ENCODE measurements around the gene ZNF507.
"Not testable (repeated sequence)": the region's sequence is repeated elsewhere in the genome, so short reads cannot be mapped to it uniquely, and the experiment has no call there.

ZNF507 gene

DNA sequence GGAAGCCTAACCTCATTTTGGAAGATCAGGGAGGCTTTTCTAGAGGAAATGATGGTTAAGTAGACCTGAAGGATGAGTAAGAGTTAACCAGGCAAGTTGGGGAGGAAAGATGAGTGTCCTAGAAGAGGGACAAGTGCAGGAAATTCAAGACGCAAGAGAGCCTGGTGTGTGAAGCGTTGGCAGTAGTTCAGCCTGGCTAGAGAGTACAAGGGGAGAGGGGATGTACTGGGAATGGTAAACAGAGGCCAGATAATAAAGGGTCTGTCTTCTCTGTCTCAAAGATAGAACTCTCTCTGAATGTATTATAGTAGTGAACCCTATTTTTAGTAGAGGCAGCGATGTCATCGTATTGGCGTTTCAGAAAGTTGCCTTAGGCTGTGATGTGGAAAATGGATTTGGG is 69.8 kb downstream of the ZNF507 start:
- no peak for DNase-seq (ENCODE audit: low spot score)

DNA sequence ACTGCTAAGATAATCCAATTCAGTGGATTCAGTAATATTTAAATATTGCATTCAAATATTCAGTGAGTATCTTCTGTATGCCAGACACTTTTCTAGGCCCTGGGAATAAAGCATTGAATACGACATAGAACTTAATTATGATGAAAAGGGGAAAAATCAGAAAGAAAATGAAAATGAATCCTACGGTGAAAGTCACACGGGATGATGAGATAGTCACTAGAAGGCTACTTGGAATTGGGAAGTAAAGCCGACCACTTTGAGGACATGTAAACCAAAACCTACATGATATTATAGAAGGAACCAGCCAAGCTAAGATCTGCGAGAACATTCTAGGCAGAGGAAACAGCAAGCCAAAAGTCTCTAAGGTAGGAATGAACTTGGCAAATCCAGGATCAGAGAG is 70.3 kb downstream of the ZNF507 start:
- DNase-seq (ENCODE audit: low spot score): no peak

DNA sequence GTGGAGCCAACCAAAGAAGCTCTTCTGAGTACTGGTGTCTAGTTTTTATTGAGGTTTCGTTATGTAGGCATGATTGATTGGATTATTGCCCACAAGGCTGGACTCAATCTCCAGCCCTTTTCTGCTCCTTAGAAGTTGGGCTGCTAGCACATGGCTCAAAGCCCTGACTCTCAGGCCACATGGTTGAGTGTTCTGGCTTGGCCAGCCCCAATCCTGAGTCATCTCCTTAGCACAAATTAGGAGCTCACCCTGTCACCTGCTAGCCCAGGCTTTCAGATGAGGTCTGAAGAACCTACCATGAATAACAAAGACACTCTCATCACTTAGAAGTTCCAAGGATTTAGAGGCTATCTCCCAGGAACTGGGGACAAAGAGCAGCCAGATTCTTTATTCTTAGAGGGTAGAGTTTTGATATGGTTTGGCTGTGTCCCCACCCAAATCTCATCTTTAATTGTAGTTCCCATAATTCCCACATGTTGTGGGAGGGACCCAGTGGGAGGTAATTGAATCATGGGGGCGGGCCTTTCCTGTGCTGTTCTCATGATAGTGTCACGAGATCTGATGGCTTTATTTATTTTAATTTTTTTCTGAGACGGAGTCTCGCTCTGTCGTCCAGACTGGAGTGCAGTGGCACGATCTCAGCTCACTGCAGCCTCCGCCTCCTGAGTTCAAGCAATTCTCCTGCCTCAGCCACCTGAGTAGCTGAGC is 71.5 kb downstream of the ZNF507 start:
- DNase-seq (ENCODE audit: low spot score): no peak

DNA sequence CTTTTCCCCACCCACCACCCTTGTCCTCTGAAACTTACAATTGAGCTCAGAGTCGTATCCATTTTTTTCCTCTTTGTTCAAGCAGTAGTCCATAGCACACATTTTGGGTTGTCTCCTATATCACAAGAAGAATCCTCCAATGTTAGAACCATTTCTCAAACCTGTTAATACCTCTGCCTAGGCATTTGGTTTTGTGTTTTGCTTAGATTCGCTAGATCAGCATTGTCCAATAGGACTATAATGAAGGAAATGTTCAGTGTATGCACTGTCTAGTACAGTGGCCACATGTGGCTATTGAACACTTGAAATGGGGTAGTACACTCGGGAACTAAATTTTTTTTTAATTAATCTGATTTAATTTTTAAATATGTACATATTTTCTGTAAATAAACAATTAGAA is 72.7 kb downstream of the ZNF507 start:
- no peak for DNase-seq (ENCODE audit: low spot score)

DNA sequence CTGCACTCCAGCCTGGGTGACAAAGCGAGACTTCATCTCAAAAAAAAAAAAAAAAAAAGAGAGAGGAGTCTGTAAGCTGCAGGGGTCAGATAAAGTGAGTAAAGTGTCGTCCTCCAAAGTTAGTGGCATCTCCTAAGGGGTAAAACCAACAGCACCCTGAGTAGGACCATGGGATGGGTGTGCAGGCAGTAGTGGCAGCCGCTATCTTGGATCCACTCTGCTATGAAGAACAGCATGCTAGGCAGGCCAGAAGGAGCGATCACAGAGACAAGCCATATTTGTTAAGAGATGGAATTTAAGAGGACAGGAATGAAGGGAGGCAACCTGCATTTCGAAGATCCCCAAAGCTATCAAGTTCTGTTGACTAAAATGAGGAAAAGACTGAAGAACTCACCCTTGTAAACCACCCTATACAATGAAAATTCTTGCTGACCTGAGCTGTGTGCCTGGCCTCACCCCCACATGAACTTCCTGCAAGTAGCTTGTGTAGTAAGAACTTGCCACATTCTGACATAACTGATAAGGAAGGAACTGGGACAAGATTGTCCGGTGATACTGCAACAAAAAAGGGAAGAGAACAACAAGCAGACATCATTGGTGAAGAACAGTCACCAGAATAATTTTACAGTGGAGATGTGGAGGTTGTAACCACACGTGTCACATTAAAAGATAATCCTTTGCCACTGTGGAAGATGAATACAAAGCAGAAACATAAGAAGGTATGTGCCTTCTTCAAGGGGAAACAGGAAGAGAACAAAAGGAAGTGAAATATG is 76.4 kb downstream of the ZNF507 start:
- DNase-seq (ENCODE audit: low spot score): no peak

DNA sequence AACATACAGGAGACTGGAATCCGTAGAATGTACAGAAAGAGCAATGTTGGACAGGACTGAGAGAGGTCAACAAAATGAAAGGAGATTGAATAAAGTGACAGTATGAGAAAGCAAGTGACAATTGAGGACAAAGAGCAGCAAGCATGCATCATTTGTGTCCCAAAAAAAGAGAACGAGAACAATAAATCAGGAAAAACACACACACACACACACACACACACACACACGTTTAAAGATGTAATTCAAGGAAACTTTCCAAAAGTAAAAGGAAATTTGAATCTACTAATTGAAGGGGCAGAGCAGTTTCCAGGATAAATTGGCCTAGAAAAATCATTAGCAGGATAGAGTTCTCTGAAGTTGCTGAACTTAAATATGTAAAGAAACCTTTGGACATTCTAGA is 77.0 kb downstream of the ZNF507 start:
- DNase-seq (ENCODE audit: low spot score): no peak

DNA sequence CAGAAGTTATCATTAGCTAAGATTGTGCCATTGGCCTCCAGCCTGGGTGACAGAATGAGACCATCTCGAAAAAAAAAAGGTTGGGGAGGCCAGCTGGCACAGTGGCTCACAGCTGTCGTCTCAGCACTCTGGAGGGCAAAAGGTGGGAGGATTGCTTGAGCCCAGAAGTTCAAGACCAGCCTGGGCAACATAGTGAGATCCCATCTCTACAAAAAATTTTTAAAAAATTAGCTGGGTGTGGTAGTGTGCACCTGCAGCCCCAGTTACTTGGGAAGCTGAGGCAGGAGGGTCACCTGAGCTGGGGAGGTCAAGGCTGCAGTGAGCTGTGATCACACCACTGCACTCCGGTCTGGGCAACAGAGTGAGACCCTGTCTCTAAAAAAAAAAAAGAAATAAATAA is 78.5 kb downstream of the ZNF507 start:
- not testable (repeated sequence) for DNase-seq (ENCODE audit: low spot score)

DNA sequence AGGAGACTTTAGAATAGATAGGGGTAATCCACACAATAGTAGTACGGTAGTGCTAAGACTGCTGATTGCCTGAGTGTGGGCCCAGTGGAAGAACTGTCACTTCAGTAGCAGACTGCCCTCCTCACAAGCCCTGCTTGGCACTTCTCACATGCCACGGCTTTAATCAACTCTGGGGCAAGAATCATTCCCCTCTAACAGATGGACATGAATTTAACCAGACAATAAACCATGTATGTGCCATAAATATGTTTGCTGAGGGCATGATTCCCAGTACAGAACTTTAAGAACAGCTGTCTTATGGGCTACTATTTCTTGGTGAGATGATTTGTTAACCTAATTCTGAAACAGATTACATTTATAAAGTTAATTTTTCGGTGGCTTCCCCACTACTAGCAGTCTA is 82.1 kb downstream of the ZNF507 start:
- no peak for DNase-seq (ENCODE audit: low spot score)

DNA sequence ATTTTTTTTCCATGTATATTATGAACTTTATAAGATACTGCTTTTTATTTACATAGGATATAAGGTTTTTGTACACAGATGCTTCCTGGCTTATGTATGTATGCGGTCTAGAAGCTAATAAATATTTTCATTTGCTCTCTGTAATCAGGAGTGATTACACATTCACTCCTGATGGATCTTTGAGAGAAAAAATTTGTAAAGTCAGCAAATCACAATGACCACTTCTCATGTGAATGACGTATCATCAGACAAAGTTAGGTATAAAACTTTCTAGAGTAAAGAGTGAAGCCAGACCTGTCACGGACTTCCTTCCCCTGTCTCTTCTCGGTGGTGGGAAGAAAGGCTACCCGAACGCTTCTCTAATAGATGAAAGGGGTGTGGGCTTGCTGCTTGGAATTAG is 91.3 kb downstream of the ZNF507 start:
- no peak for DNase-seq (ENCODE audit: low spot score)

DNA sequence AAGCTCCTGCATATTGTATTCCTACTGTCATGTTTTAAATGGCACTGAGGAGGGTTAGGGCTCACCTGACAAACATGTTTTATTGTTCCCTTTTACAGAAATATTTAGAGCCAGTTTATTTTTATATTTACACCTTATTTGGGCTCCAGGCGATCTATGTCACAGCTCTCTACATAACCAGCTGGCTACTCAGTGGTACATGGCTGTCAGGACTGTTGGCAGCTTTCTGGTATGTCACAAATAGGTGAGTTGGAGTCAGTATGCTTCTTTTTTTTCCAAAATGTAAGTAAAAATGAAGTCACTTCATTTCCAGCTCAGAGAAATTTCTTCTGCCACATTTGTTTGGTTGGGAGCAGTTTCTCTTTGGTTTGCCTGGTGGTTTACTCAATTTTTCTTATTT is 91.7 kb downstream of the ZNF507 start:
- DNase-seq (ENCODE audit: low spot score): no peak
